ENCODE data around the gene IL26.

GRCh38 chr12:68206446-68206845, 19.2 kb downstream of the IL26 start:
- TF ChIP-seq CTCF (IDR thresholded peaks at IDR 0.05; ENCODE audit: extremely low read depth in 1 of 2, insufficient read depth in 1 of 2, low read depth in 1 of 2, low read length in 2 of 2) (no peak), JUN (IDR thresholded peaks at IDR 0.05; ENCODE audit: borderline replicate concordance, insufficient read depth, insufficient read length, low read depth) (no peak), MYC (IDR thresholded peaks at IDR 0.05; ENCODE audit: low read depth, low read length) (no peak), POLR2A (IDR thresholded peaks at IDR 0.05; ENCODE audit: low read depth, low read length) (no peak), EZH2 (IDR thresholded peaks at IDR 0.05; ENCODE audit: borderline replicate concordance, low read depth, low read length, severe bottlenecking) (no peak), POLR2AphosphoS5 (IDR thresholded peaks at IDR 0.05; ENCODE audit: insufficient read depth, low read depth, low read length) (no peak), MAX (IDR thresholded peaks at IDR 0.05; ENCODE audit: insufficient read depth, insufficient read length) (no peak), FOS (IDR thresholded peaks at IDR 0.05; ENCODE audit: borderline replicate concordance, insufficient read depth, low read length) (no peak), GATA2 (IDR thresholded peaks at IDR 0.05; ENCODE audit: insufficient read depth, insufficient read length, low read depth, low read length) (no peak)
